GM12864 (cell line): ENCODE results near the gene PEPD.

Experiments used
- DNase-seq: peaks from one replicate; pipeline ENCODE4 v3.0.0-alpha.2; 2011; ENCODE audit warnings: low read depth
- H3K4me3 ChIP-seq: 2 replicates; pipeline ENCODE4 v1.5.1; 2011; ENCODE audit warnings: mild to moderate bottlenecking, low read depth, low read length, control low read depth
- CTCF ChIP-seq: IDR thresholded peaks from 2 replicates; pipeline ENCODE4 v1.5.1; 2011; ENCODE audit warnings: low read depth, mild to moderate bottlenecking, moderate library complexity, low read length, control low read depth, inconsistent platforms; ENCODE audit errors: missing control alignments

Gene PEPD

GRCh38 chr19:33458807-33459206 lies 62.8 kb downstream of the PEPD start:
- TF ChIP-seq CTCF = no peak
- H3K4me3 ChIP-seq = no peak overlapping the region
- no peak for DNase-seq

- TF ChIP-seq CTCF = no peak
Measured at GRCh38 chr19:33458171-33458633, 63.4 kb downstream of the PEPD start.

GRCh38 chr19:33456845-33457220 lies 64.8 kb downstream of the PEPD start:
- no peak overlapping the region for H3K4me3 ChIP-seq
- no peak for DNase-seq
- TF ChIP-seq CTCF = no peak

More at GRCh38 chr19:33458171-33458633, 63.4 kb downstream of the PEPD start:
- DNase-seq = no peak
- H3K4me3 ChIP-seq = no peak overlapping the region

- TF ChIP-seq CTCF = no peak
- no peak for DNase-seq
- no peak overlapping the region for H3K4me3 ChIP-seq
Measured at GRCh38 chr19:33456076-33456844, 65.3 kb downstream of the PEPD start.

- no peak overlapping the region for H3K4me3 ChIP-seq
- DNase-seq = no peak
- no peak for TF ChIP-seq CTCF
Measured at GRCh38 chr19:33453265-33453664, 68.3 kb downstream of the PEPD start.

- no peak for TF ChIP-seq CTCF
- no peak overlapping the region for H3K4me3 ChIP-seq
- DNase-seq = no peak
Measured at GRCh38 chr19:33450689-33451088, 70.9 kb downstream of the PEPD start.

- TF ChIP-seq CTCF = no peak
- DNase-seq = no peak
- no peak overlapping the region for H3K4me3 ChIP-seq
Measured at GRCh38 chr19:33449799-33450198, 71.8 kb downstream of the PEPD start.
